ENCODE results near the gene TIFAB. TPM values are rescaled to one million over a fixed set of nuclear protein-coding genes. Genes with fewer than 3 reads are reported as not detected.

Gene TIFAB
- total RNA-seq, 1 experiment from 2014 or later = not detected

- Histone ChIP-seq H3K9ac (ENCODE audit: low read length) (no peak overlapping the region), H3K27ac (ENCODE audit: low read depth, low read length) (no peak overlapping the region), H3K9me3 (ENCODE audit: control insufficient read depth in 1 of 2, insufficient read depth in 1 of 2, low read depth in 1 of 2, low read length in 2 of 2) (no peaks in the 10 kb centered on the region), H3K4me2 (ENCODE audit: low read length) (no peak overlapping the region), H3K4me3 (replicated peaks in 1 of 2; ENCODE audit: low read depth in 1 of 2, low read length in 2 of 2) (no peak overlapping the region), H3K9me2 (ENCODE audit: insufficient read depth) (no peaks in the 10 kb centered on the region; the same call in 1 of the 2 replicates), H3K27me3 (ENCODE audit: insufficient read depth, low read length) (no peaks in the 10 kb centered on the region), H2AFZ (ENCODE audit: low read depth, low read length, poor library complexity, severe bottlenecking) (no peak overlapping the region), H3K36me3 (ENCODE audit: control insufficient read depth in 1 of 2, insufficient read depth in 2 of 2, low read length in 2 of 2) (no peaks in the 10 kb centered on the region), H3K4me1 (ENCODE audit: control insufficient read depth in 1 of 2, insufficient read depth in 2 of 2, low read length in 2 of 2) (peaks cover 10 to 35% of the 10 kb centered on the region in 2 experiments), H3K79me2 (ENCODE audit: insufficient read depth, low read length) (no peaks in the 10 kb centered on the region), H4K20me1 (ENCODE audit: insufficient read depth) (no peaks in the 10 kb centered on the region)
- no peak for ATAC-seq
- ChIA-PET RAD21 (ENCODE audit: low non-redundant PET in 1 of 2, low total read pairs in 2 of 2, uncharacterized antibody in 2 of 2, unreplicated experiment in 2 of 2) (no interaction called here), CTCF (interaction anchor here (14.2 kb wide), 1 partner anchor 96 kb away, joined by 476 read pairs; no protein-coding TSS in a partner anchor), POLR2A (no interaction called here)
- TF ChIP-seq ZFX (IDR thresholded peaks at IDR 0.05) (no peak), POLR2A (IDR thresholded peaks at IDR 0.05; ENCODE audit: borderline replicate concordance, extremely low read depth, insufficient read depth, insufficient read length) (no peak), EGR1 (IDR thresholded peaks at IDR 0.05; ENCODE audit: low read depth) (no peak), CBX3 (IDR thresholded peaks at IDR 0.05; ENCODE audit: low read depth) (no peak), EZH2phosphoT487 (IDR thresholded peaks at IDR 0.05; ENCODE audit: borderline replicate concordance) (no peak), ELF1 (IDR thresholded peaks at IDR 0.05; ENCODE audit: borderline replicate concordance, low read depth) (no peak), RAD21 (IDR thresholded peaks at IDR 0.05; ENCODE audit: low read depth) (no peak)
- no TSS peak for BruUV-seq (replicated peaks)
- intact Hi-C loops (cut with micrococcal nuclease) = loop anchor here (5.0 to 10.0 kb wide), 2 partner anchors 497 to 600 kb away; partner anchors contain the start of gene LECT2
- DNase-seq (ENCODE audit: low read depth, low spot score) = no peak
Observed at GRCh38 chr5:135454946-135455345, 2.8 kb upstream of the TIFAB start.

DNA sequence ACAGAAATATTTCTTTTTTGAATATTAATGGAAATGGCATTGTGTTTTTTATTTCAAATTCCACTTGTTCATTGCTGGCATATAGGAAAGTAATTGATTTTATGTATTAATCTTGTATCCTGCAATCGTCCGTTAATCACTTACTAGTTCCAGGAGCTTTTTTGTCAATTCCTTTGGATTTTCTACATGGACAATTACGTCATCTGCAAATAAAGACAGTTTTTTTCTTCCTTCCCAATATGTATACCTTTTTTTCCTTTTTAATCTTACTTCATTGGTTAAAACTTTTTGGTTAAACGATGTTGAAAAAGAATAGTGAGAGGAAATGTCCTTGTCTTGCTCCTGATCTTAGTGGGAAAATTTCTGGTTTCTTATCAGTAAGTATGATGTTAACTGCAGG is 1.5 kb upstream of the TIFAB start:
- Histone ChIP-seq H3K4me1 (ENCODE audit: control insufficient read depth in 1 of 2, insufficient read depth in 2 of 2, low read length in 2 of 2) (peaks cover 3 to 25% of the 10 kb centered on the region in 2 experiments), H3K27ac (ENCODE audit: low read depth, low read length) (no peak overlapping the region), H3K36me3 (ENCODE audit: control insufficient read depth in 1 of 2, insufficient read depth in 2 of 2, low read length in 2 of 2) (no peaks in the 10 kb centered on the region), H3K27me3 (ENCODE audit: insufficient read depth, low read length) (no peaks in the 10 kb centered on the region; the same call in 1 of the 2 replicates), H3K9me2 (ENCODE audit: insufficient read depth) (no peaks in the 10 kb centered on the region; the same call in 1 of the 2 replicates), H3K9me3 (ENCODE audit: control insufficient read depth in 1 of 2, insufficient read depth in 1 of 2, low read depth in 1 of 2, low read length in 2 of 2) (no peaks in the 10 kb centered on the region), H3K4me2 (ENCODE audit: low read length) (no peak overlapping the region), H3K9ac (ENCODE audit: low read length) (no peak overlapping the region), H3K4me3 (replicated peaks in 1 of 2; ENCODE audit: low read depth in 1 of 2, low read length in 2 of 2) (no peak overlapping the region), H4K20me1 (ENCODE audit: insufficient read depth) (no peaks in the 10 kb centered on the region), H3K79me2 (ENCODE audit: insufficient read depth, low read length) (no peaks in the 10 kb centered on the region), H2AFZ (ENCODE audit: low read depth, low read length, poor library complexity, severe bottlenecking) (no peak overlapping the region)
- RAD21 ChIA-PET (ENCODE audit: low non-redundant PET in 1 of 2, low total read pairs in 2 of 2, uncharacterized antibody in 2 of 2, unreplicated experiment in 2 of 2) = no interaction called here
- TF ChIP-seq RAD21 (IDR thresholded peaks at IDR 0.05; ENCODE audit: low read depth) (no peak), POLR2AphosphoS5 (IDR thresholded peaks at IDR 0.05; ENCODE audit: low read depth, low read length) (no peak), SP1 (IDR thresholded peaks at IDR 0.05; ENCODE audit: low read depth) (no peak), ZNF274 (IDR thresholded peaks at IDR 0.05; ENCODE audit: low read depth, low read length) (no peak), CBX3 (IDR thresholded peaks at IDR 0.05; ENCODE audit: low read depth) (no peak), EZH2phosphoT487 (IDR thresholded peaks at IDR 0.05; ENCODE audit: borderline replicate concordance) (no peak), EGR1 (IDR thresholded peaks at IDR 0.05; ENCODE audit: low read depth) (no peak), TCF7L2 (IDR thresholded peaks at IDR 0.05; ENCODE audit: borderline replicate concordance, extremely low read depth, insufficient read depth, insufficient read length) (no peak), CEBPB (IDR thresholded peaks at IDR 0.05; ENCODE audit: low read depth) (no peak), SRF (IDR thresholded peaks at IDR 0.05; ENCODE audit: low read depth) (no peak)
- TF ChIP-seq, protein P1, sequence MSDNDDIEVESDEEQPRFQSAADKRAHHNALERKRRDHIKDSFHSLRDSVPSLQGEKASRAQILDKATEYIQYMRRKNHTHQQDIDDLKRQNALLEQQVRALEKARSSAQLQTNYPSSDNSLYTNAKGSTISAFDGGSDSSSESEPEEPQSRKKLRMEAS (IDR thresholded peaks at IDR 0.05) = no peak
- DNase-seq (ENCODE audit: low read depth, low spot score) (no peak), ATAC-seq (no peak)
- intact Hi-C loops (cut with micrococcal nuclease) = loop anchor here (10.0 kb wide), 1 partner anchor 601 kb away; no protein-coding TSS in a partner anchor
- no TSS peak for BruUV-seq (replicated peaks)
- POLR2A ChIA-PET = no interaction called here
- CTCF ChIA-PET = no interaction called here

Measured in HCT116 (cell line).